Breast epithelium (tissue), 3 donors: ENCODE data around the gene NOS1AP.

ENCODE experiments used
- POLR2A ChIP-seq: fragments of 450-650 bp; IDR thresholded peaks from one replicate; pipeline ENCODE4 v1.6.1; 2016; ENCODE audit warnings: antibody characterized with exemption, mild to moderate bottlenecking, moderate library complexity
- POLR2AphosphoS5 ChIP-seq, 3 donors: sonication (generic); formaldehyde crosslinking; IDR thresholded peaks; one replicate each; pipeline ENCODE4 v1.6.1; 2017; ENCODE audit warnings: antibody characterized with exemption in 3 of 3
- TF ChIP-seq, protein P1 (sequence below), 3 donors: fragments of 450-650 bp; IDR thresholded peaks; one replicate each; pipeline ENCODE4 v1.5.1; 2016 to 2017; ENCODE audit warnings: antibody characterized with exemption in 3 of 3, mild to moderate bottlenecking in 3 of 3, moderate library complexity in 3 of 3

DNA sequence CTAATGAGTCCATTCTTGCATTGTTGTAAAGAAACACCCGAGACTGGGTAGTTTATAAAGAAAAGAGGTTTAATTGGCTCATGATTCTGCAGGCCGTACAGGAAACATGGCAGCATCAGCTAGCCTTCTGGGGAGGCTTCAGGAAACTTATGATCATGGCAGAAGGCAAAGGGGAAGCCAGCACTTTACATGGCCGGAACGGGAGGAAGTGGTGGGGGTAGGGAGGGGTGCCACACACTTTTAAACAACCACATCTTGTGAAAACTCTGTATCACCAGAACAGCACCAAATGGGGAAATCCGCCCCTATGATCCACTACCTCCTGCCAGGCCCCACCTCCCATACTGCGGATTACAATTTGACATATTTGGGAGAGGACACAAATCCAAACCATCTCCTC is 43.9 kb downstream of the NOS1AP start:
- TF ChIP-seq POLR2AphosphoS5 (IDR thresholded peaks at IDR 0.05), result no peak
- TF ChIP-seq, protein P1, sequence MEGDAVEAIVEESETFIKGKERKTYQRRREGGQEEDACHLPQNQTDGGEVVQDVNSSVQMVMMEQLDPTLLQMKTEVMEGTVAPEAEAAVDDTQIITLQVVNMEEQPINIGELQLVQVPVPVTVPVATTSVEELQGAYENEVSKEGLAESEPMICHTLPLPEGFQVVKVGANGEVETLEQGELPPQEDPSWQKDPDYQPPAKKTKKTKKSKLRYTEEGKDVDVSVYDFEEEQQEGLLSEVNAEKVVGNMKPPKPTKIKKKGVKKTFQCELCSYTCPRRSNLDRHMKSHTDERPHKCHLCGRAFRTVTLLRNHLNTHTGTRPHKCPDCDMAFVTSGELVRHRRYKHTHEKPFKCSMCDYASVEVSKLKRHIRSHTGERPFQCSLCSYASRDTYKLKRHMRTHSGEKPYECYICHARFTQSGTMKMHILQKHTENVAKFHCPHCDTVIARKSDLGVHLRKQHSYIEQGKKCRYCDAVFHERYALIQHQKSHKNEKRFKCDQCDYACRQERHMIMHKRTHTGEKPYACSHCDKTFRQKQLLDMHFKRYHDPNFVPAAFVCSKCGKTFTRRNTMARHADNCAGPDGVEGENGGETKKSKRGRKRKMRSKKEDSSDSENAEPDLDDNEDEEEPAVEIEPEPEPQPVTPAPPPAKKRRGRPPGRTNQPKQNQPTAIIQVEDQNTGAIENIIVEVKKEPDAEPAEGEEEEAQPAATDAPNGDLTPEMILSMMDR (IDR thresholded peaks at IDR 0.05), result no peak
- no peak for TF ChIP-seq POLR2A
